K562 (cell line): ENCODE measurements around the gene RPS6KA4. TPM values are rescaled to one million over a fixed set of nuclear protein-coding genes. Genes with fewer than 3 reads are reported as not detected.

Experiments used
- ATAC-seq: fragments of 200-7000 bp; cut with Tn5 transposase; 3 replicates; pipeline ENCODE4 v1.9.1; 2020; ENCODE audit warnings: moderate library complexity
- BruUV-seq: library from RNA; stranded (reverse); fragments of 400-500 nt; replicated peaks from 2 replicates; lab custom pipeline; 2021; lab: Mats Ljungman, UMichigan
- CTCF ChIA-PET: fragments of 300-600 bp; formaldehyde crosslinking; extraction: SDS; loops from one replicate; lab custom pipeline; 2021; ENCODE audit warnings: low intra/inter-chr PET ratio; lab: Yijun Ruan, JAX
- POLR2A ChIA-PET: fragments of 300-600, 350-650 bp; sonication (Branson Sonifier 250); formaldehyde crosslinking; extraction: SDS; loops from one replicate; lab custom pipeline; 2021; ENCODE audit warnings: antibody characterized with exemption, inconsistent platforms; lab: Yijun Ruan, JAX
- DNase-seq, 4 experiments: peaks; one replicate each; pipeline versions ENCODE4 v3.0.0 to v3.0.0-alpha.2; 2011 to 2018; ENCODE audit warnings: low spot score in 3 of 4, mixed read lengths in 3 of 4; ENCODE audit errors: extremely low read depth in 1 of 4
- FAIRE-seq: peaks from 2 replicates; lab custom pipeline; 2011; peaks lifted over from hg19 to GRCh38; lab: Jason Lieb, UNC
- H2AFZ ChIP-seq: 2 replicates; pipeline ENCODE4 v1.6.0; 2011; ENCODE audit warnings: low read depth, low read length, control low read depth, inconsistent platforms
- H3K27ac ChIP-seq: fragments of 200-600 bp; 3 replicates; pipeline ENCODE4 v1.8.0; 2011; ENCODE audit warnings: low read depth, mild to moderate bottlenecking, control low read depth, inconsistent platforms, low read length, moderate library complexity, mixed read lengths; ENCODE audit errors: extremely low read depth
- H3K27me3 ChIP-seq, 2 experiments: fragments of 300-600 bp in 1 of 2; 2 replicates in 1 of 2; 3 replicates in 1 of 2; pipeline versions ENCODE4 v1.6.0 to v1.8.0; 2011; ENCODE audit warnings: inconsistent platforms in 2 of 2, low read length in 2 of 2, mild to moderate bottlenecking in 1 of 2, mixed read lengths in 1 of 2, moderate library complexity in 1 of 2; ENCODE audit not compliant: control insufficient read depth in 2 of 2, insufficient read depth in 2 of 2
- H3K36me3 ChIP-seq: fragments of 300-600 bp; 3 replicates; pipeline ENCODE4 v1.8.0; 2011; ENCODE audit warnings: mild to moderate bottlenecking, low read length, inconsistent platforms; ENCODE audit not compliant: control insufficient read depth, insufficient read depth
- H3K4me1 ChIP-seq, 2 experiments: fragments of 200-600 bp in 1 of 2; replicated peaks in 1 of 2; 2 replicates in 1 of 2; 3 replicates in 1 of 2; pipeline versions ENCODE4 v1.5.1 to v1.8.0; 2011; ENCODE audit warnings: inconsistent platforms in 2 of 2, low read length in 2 of 2, mild to moderate bottlenecking in 1 of 2, mixed read lengths in 1 of 2, moderate library complexity in 1 of 2; ENCODE audit not compliant: control insufficient read depth in 2 of 2, insufficient read depth in 2 of 2
- H3K4me2 ChIP-seq: 2 replicates; pipeline ENCODE4 v1.6.1; 2011; ENCODE audit warnings: low read length, control low read depth, inconsistent platforms, mixed read lengths; ENCODE audit not compliant: insufficient read depth
- H3K4me3 ChIP-seq: fragments of 200-600 bp; sonication (generic), shearing (Covaris generic); 2 replicates; pipeline ENCODE4 v1.5.1; 2016; ENCODE audit warnings: control low read depth, inconsistent platforms
- H3K79me2 ChIP-seq: fragments of 200-600 bp; 3 replicates; pipeline ENCODE4 v1.8.0; 2011; ENCODE audit warnings: low read length, inconsistent platforms; ENCODE audit not compliant: control insufficient read depth, insufficient read depth
- H3K9ac ChIP-seq, 2 experiments: 2 replicates each; pipeline versions ENCODE4 v1.6.0 to v1.6.1; 2011; ENCODE audit warnings: low read depth in 2 of 2, low read length in 2 of 2, control low read depth in 1 of 2, inconsistent platforms in 1 of 2, mild to moderate bottlenecking in 1 of 2, mixed read lengths in 1 of 2; ENCODE audit not compliant: insufficient read depth in 1 of 2
- H3K9me1 ChIP-seq: one replicate; pipeline ENCODE4 v1.6.0; 2011; ENCODE audit warnings: inconsistent platforms, mild to moderate bottlenecking, low read length, moderate library complexity; ENCODE audit not compliant: control insufficient read depth, insufficient read depth
- H3K9me3 ChIP-seq: replicated peaks from 2 replicates; pipeline ENCODE4 v1.5.1; 2011; ENCODE audit warnings: low read depth, low read length, inconsistent platforms; ENCODE audit not compliant: control insufficient read depth, insufficient read depth
- H4K20me1 ChIP-seq: replicated peaks from 2 replicates; pipeline ENCODE4 v1.6.1; 2011; ENCODE audit warnings: low read length, inconsistent platforms, mixed read lengths; ENCODE audit not compliant: control insufficient read depth, insufficient read depth
- CCNT2 ChIP-seq: IDR thresholded peaks from 2 replicates; pipeline ENCODE4 v1.6.1; 2011; ENCODE audit warnings: borderline replicate concordance, low read depth, mild to moderate bottlenecking, moderate library complexity, mixed read lengths, low read length; ENCODE audit not compliant: insufficient read length; ENCODE audit errors: extremely low read depth
- RBM25 ChIP-seq: fragments of 200-400 bp; formaldehyde crosslinking; IDR thresholded peaks from 2 replicates; pipeline ENCODE4 v1.6.1; 2018; ENCODE audit warnings: low read length, low read depth, moderate library complexity; ENCODE audit not compliant: severe bottlenecking
- ZNF398 ChIP-seq: fragments of 250-450 bp; sonication (Bioruptor Pico); IDR thresholded peaks from 2 replicates; pipeline ENCODE4 v1.8.0; 2021; ENCODE audit warnings: moderate library complexity, mild to moderate bottlenecking, inconsistent platforms
- in situ Hi-C: fragments of 300-500 bp; cut with MboI; formaldehyde crosslinking; loops from 4 replicates; pipeline ENCODE4 v1.15.0; 2018; ENCODE audit warnings: inconsistent platforms, mixed read lengths
- intact Hi-C: fragments of 100-400 bp; cut with micrococcal nuclease; formaldehyde crosslinking; loops from 2 replicates; pipeline ENCODE4 v1.14.2; 2022
- polyA plus RNA-seq, 8 experiments: library from polyadenylated mRNA; depleted of rRNA in 4 of 8; stranded (reverse) in 5 of 8; unstranded in 3 of 8; fragments of >200 nt; fragmentation: Nextera tagmentation in 2 of 8; fragmentation: Illumina TruSeq in 1 of 8; extraction: Ambion mirVana in 2 of 8; extraction: Trizol in 1 of 8; gene quantifications; 2 replicates each; pipeline versions ENCODE4 v1.2.1 to v1.2.3, GENCODE V29; 2011 to 2014; ENCODE audit warnings: inconsistent platforms in 1 of 8, missing spikeins in 1 of 8
- total RNA-seq, 7 experiments: library from RNA; depleted of rRNA in 6 of 7; stranded (reverse); fragments of >200 nt in 6 of 7; fragmentation: Illumina TruSeq in 2 of 7; extraction: Trizol in 2 of 7; gene quantifications; 2 replicates each; pipeline versions ENCODE4 v1.2.1 to v1.2.3, GENCODE V29; 2011 to 2021; ENCODE audit warnings: low replicate concordance in 1 of 7

Gene RPS6KA4
- total and polyA plus RNA-seq, 9 of the 15 experiments (the other 6 are each of a cell fraction or from before 2014, with no cell fraction given): 0.15 to 23.8 (median 9.8) TPM

DNA sequence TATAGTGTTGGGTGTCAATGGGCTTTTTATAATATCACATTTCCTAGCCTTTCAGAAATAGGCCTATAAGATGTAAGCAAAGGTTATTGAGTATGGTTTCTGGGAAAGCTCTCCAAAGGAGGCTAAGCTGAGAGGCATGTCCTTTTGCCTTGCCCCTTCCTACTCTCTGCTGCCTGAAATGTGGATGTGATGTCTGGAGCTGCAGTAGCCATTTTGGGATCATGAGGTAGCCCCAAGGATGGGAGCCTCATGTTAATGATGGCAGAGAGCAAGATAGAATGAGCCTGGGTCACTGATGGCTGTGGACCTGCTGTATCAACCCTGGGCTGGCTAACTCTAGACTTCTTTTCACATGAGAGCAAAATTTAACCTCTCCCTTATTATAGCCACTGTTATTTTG lies 29.0 kb downstream of the RPS6KA4 start:
- H3K27ac ChIP-seq: no peak overlapping the region
- peaks cover 5 to 6% of the 10 kb centered on the region in 2 experiments; a peak in 4 of 5 replicates for H3K4me1 ChIP-seq
- FAIRE-seq: no peak
- no peak overlapping the region for H3K9ac ChIP-seq
- TF ChIP-seq RBM25 (peak; percentile 90), CCNT2 (no peak), ZNF398 (CRISPR knock-in tag) (no peak)
- H3K79me2 ChIP-seq: no peaks in the 10 kb centered on the region
- H3K4me2 ChIP-seq: no peak overlapping the region
- no peak for DNase-seq
- in situ Hi-C loops (no loop called here), intact Hi-C loops (no loop called here)
- H3K4me3 ChIP-seq: no peak overlapping the region
- POLR2A ChIA-PET: interaction anchor here (0.7 to 0.9 kb wide), 2 partner anchors 8 to 12 kb away, joined by 3 read pairs; no protein-coding TSS in a partner anchor
- no peak overlapping the region for H2AFZ ChIP-seq
- H3K27me3 ChIP-seq: peaks cover 56 to 81% of the 10 kb centered on the region in 2 experiments
- no peaks in the 10 kb centered on the region for H3K36me3 ChIP-seq
- H4K20me1 ChIP-seq: 0 out of 2 replicates have a peak, but pooled peaks cover 7% of the 10 kb centered on the region
- no peaks in the 10 kb centered on the region for H3K9me3 ChIP-seq
- BruUV-seq: no TSS peak
- ATAC-seq: no peak
- H3K9me1 ChIP-seq: no peaks in the 10 kb centered on the region
- CTCF ChIA-PET: no interaction called here
